ENCODE data around the gene CREB3L4.
"Not testable (repeated sequence)": the region's sequence is repeated elsewhere in the genome, so short reads cannot be mapped to it uniquely, and the experiment has no call there.

- TF ChIP-seq EZH2phosphoT487 (IDR thresholded peaks at IDR 0.05; ENCODE audit: insufficient read depth, low read depth); EZH2 (IDR thresholded peaks at IDR 0.05; ENCODE audit: insufficient read depth, poor library complexity, severe bottlenecking): not testable (repeated sequence)
Observed at GRCh38 chr1:153981735-153982134, 14.0 kb downstream of the CREB3L4 start.

All from GM23248 (cell line).